A673 (cell line): ENCODE data around the gene VAMP5.

Experiments
- CTCF ChIP-seq: fragments of 300-800, 200-600 bp; sonication (generic); conservative IDR thresholded peaks from 2 replicates; pipeline ENCODE4 v1.5.1; 2017; ENCODE audit warnings: low read depth, mild to moderate bottlenecking, antibody characterized with exemption, low read length, moderate library complexity, mixed read lengths
- EZH2 ChIP-seq: fragments of 200-600 bp; sonication (generic); IDR thresholded peaks from 2 replicates; pipeline ENCODE4 v1.6.1; 2017; ENCODE audit warnings: borderline replicate concordance, low read depth, mild to moderate bottlenecking, mixed read lengths, antibody characterized with exemption, low read length; ENCODE audit not compliant: poor library complexity, severe bottlenecking

GRCh38 chr2:85585781-85586105 is 1.5 kb downstream of the VAMP5 start:
- TF ChIP-seq CTCF, result no peak
- TF ChIP-seq EZH2, result no peak
